Lower leg skin (tissue), 3 donors: ENCODE data around the gene SLC39A11.

Source experiments
- CTCF ChIP-seq, 3 donors: fragments of 450-650 bp; IDR thresholded peaks; one replicate each; pipeline ENCODE4 v1.5.1; 2016; ENCODE audit warnings: antibody characterized with exemption in 3 of 3, mild to moderate bottlenecking in 3 of 3, moderate library complexity in 2 of 3
- POLR2A ChIP-seq, 2 donors: fragments of 450-650 bp; IDR thresholded peaks; one replicate each; pipeline ENCODE4 v1.6.1; 2016 to 2017; ENCODE audit warnings: antibody characterized with exemption in 2 of 2, mild to moderate bottlenecking in 1 of 2, moderate library complexity in 1 of 2

DNA sequence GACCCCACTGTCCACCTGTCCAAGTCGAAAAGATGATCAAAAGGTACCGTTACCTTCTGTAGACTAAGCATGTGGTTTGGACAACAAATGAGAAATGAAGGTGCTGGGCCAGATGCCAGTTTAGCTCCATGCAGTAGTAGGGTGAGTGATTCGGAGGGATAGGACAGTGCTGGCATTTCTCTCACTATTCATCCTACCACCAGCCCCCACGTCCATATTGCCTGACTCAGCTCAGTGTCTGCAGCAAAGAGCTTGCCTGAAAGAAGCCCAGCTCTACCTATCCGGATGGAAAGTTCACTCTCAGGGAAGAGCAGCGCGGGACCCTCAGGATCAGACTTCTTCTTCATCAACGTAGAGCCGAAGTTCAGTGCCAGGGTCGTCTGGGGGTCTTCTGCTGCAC, 145.0 kb downstream of the SLC39A11 start:
- TF ChIP-seq CTCF (IDR thresholded peaks at IDR 0.05) (no peak), POLR2A (IDR thresholded peaks at IDR 0.05) (no peak)
